K562 (cell line): Measurements from ENCODE around the gene CEP41. TPM values are rescaled to one million over a fixed set of nuclear protein-coding genes. Genes with fewer than 3 reads are reported as not detected.

Experiments
- ATAC-seq: fragments of 200-7000 bp; cut with Tn5 transposase; 3 replicates; pipeline ENCODE4 v1.9.1; 2020; ENCODE audit warnings: moderate library complexity
- BruUV-seq: library from RNA; stranded (reverse); fragments of 400-500 nt; replicated peaks from 2 replicates; lab custom pipeline; 2021; lab: Mats Ljungman, UMichigan
- CTCF ChIA-PET: fragments of 300-600 bp; formaldehyde crosslinking; extraction: SDS; loops from one replicate; lab custom pipeline; 2021; ENCODE audit warnings: low intra/inter-chr PET ratio; lab: Yijun Ruan, JAX
- POLR2A ChIA-PET: fragments of 300-600, 350-650 bp; sonication (Branson Sonifier 250); formaldehyde crosslinking; extraction: SDS; loops from one replicate; lab custom pipeline; 2021; ENCODE audit warnings: antibody characterized with exemption, inconsistent platforms; lab: Yijun Ruan, JAX
- DNase-seq, 4 experiments: peaks; one replicate each; pipeline versions ENCODE4 v3.0.0 to v3.0.0-alpha.2; 2011 to 2018; ENCODE audit warnings: low spot score in 3 of 4, mixed read lengths in 3 of 4; ENCODE audit errors: extremely low read depth in 1 of 4
- FAIRE-seq: peaks from 2 replicates; lab custom pipeline; 2011; peaks lifted over from hg19 to GRCh38; lab: Jason Lieb, UNC
- H2AFZ ChIP-seq: 2 replicates; pipeline ENCODE4 v1.6.0; 2011; ENCODE audit warnings: low read depth, low read length, control low read depth, inconsistent platforms
- H3K27ac ChIP-seq: fragments of 200-600 bp; 3 replicates; pipeline ENCODE4 v1.8.0; 2011; ENCODE audit warnings: low read depth, mild to moderate bottlenecking, control low read depth, inconsistent platforms, low read length, moderate library complexity, mixed read lengths; ENCODE audit errors: extremely low read depth
- H3K27me3 ChIP-seq, 2 experiments: fragments of 300-600 bp in 1 of 2; 2 replicates in 1 of 2; 3 replicates in 1 of 2; pipeline versions ENCODE4 v1.6.0 to v1.8.0; 2011; ENCODE audit warnings: inconsistent platforms in 2 of 2, low read length in 2 of 2, mild to moderate bottlenecking in 1 of 2, mixed read lengths in 1 of 2, moderate library complexity in 1 of 2; ENCODE audit not compliant: control insufficient read depth in 2 of 2, insufficient read depth in 2 of 2
- H3K36me3 ChIP-seq: fragments of 300-600 bp; 3 replicates; pipeline ENCODE4 v1.8.0; 2011; ENCODE audit warnings: mild to moderate bottlenecking, low read length, inconsistent platforms; ENCODE audit not compliant: control insufficient read depth, insufficient read depth
- H3K4me1 ChIP-seq, 2 experiments: fragments of 200-600 bp in 1 of 2; replicated peaks in 1 of 2; 2 replicates in 1 of 2; 3 replicates in 1 of 2; pipeline versions ENCODE4 v1.5.1 to v1.8.0; 2011; ENCODE audit warnings: inconsistent platforms in 2 of 2, low read length in 2 of 2, mild to moderate bottlenecking in 1 of 2, mixed read lengths in 1 of 2, moderate library complexity in 1 of 2; ENCODE audit not compliant: control insufficient read depth in 2 of 2, insufficient read depth in 2 of 2
- H3K4me2 ChIP-seq: 2 replicates; pipeline ENCODE4 v1.6.1; 2011; ENCODE audit warnings: low read length, control low read depth, inconsistent platforms, mixed read lengths; ENCODE audit not compliant: insufficient read depth
- H3K4me3 ChIP-seq: fragments of 200-600 bp; sonication (generic), shearing (Covaris generic); 2 replicates; pipeline ENCODE4 v1.5.1; 2016; ENCODE audit warnings: control low read depth, inconsistent platforms
- H3K79me2 ChIP-seq: fragments of 200-600 bp; 3 replicates; pipeline ENCODE4 v1.8.0; 2011; ENCODE audit warnings: low read length, inconsistent platforms; ENCODE audit not compliant: control insufficient read depth, insufficient read depth
- H3K9ac ChIP-seq, 2 experiments: 2 replicates each; pipeline versions ENCODE4 v1.6.0 to v1.6.1; 2011; ENCODE audit warnings: low read depth in 2 of 2, low read length in 2 of 2, control low read depth in 1 of 2, inconsistent platforms in 1 of 2, mild to moderate bottlenecking in 1 of 2, mixed read lengths in 1 of 2; ENCODE audit not compliant: insufficient read depth in 1 of 2
- H3K9me1 ChIP-seq: one replicate; pipeline ENCODE4 v1.6.0; 2011; ENCODE audit warnings: inconsistent platforms, mild to moderate bottlenecking, low read length, moderate library complexity; ENCODE audit not compliant: control insufficient read depth, insufficient read depth
- H3K9me3 ChIP-seq: replicated peaks from 2 replicates; pipeline ENCODE4 v1.5.1; 2011; ENCODE audit warnings: low read depth, low read length, inconsistent platforms; ENCODE audit not compliant: control insufficient read depth, insufficient read depth
- H4K20me1 ChIP-seq: replicated peaks from 2 replicates; pipeline ENCODE4 v1.6.1; 2011; ENCODE audit warnings: low read length, inconsistent platforms, mixed read lengths; ENCODE audit not compliant: control insufficient read depth, insufficient read depth
- PML ChIP-seq: IDR thresholded peaks from 2 replicates; pipeline ENCODE4 v1.6.1; 2012; ENCODE audit warnings: low read length, inconsistent platforms
- RBM39 ChIP-seq: fragments of 200-400 bp; formaldehyde crosslinking; optimal IDR thresholded peaks from 2 replicates; pipeline ENCODE3; 2018; ENCODE audit warnings: low read depth, low read length
- ZNF551 ChIP-seq: fragments of 250-450 bp; sonication (Bioruptor Pico); IDR thresholded peaks from 2 replicates; pipeline ENCODE4 v1.5.0; 2021; ENCODE audit warnings: mild to moderate bottlenecking, moderate library complexity
- ZNF699 ChIP-seq: fragments of 250-450 bp; sonication (Bioruptor Pico); IDR thresholded peaks from 2 replicates; pipeline ENCODE4 v1.8.0; 2021; ENCODE audit warnings: mild to moderate bottlenecking, moderate library complexity; ENCODE audit not compliant: insufficient replicate concordance
- WGBS: fragments of 100-300 bp; shearing (Covaris generic); methylation state at CpG from one replicate; pipeline ENCODE4 v1.1.6; 2016; ENCODE audit warnings: low coverage, mixed read lengths; ENCODE audit not compliant: insufficient coverage; ENCODE audit errors: missing lambda C conversion rate; 5-methylcytosine and 5-hydroxymethylcytosine counted together
- in situ Hi-C: fragments of 300-500 bp; cut with MboI; formaldehyde crosslinking; loops from 4 replicates; pipeline ENCODE4 v1.15.0; 2018; ENCODE audit warnings: inconsistent platforms, mixed read lengths
- intact Hi-C: fragments of 100-400 bp; cut with micrococcal nuclease; formaldehyde crosslinking; loops from 2 replicates; pipeline ENCODE4 v1.14.2; 2022
- polyA plus RNA-seq, 8 experiments: library from polyadenylated mRNA; depleted of rRNA in 4 of 8; stranded (reverse) in 5 of 8; unstranded in 3 of 8; fragments of >200 nt; fragmentation: Nextera tagmentation in 2 of 8; fragmentation: Illumina TruSeq in 1 of 8; extraction: Ambion mirVana in 2 of 8; extraction: Trizol in 1 of 8; gene quantifications; 2 replicates each; pipeline versions ENCODE4 v1.2.1 to v1.2.3, GENCODE V29; 2011 to 2014; ENCODE audit warnings: inconsistent platforms in 1 of 8, missing spikeins in 1 of 8
- total RNA-seq, 7 experiments: library from RNA; depleted of rRNA in 6 of 7; stranded (reverse); fragments of >200 nt in 6 of 7; fragmentation: Illumina TruSeq in 2 of 7; extraction: Trizol in 2 of 7; gene quantifications; 2 replicates each; pipeline versions ENCODE4 v1.2.1 to v1.2.3, GENCODE V29; 2011 to 2021; ENCODE audit warnings: low replicate concordance in 1 of 7

The CEP41 gene
- total and polyA plus RNA-seq, 9 of the 15 experiments (the other 6 are each of a cell fraction or from before 2014, with no cell fraction given), result 1.5 to 15.5 (median 6.4) TPM

GRCh38 chr7:130395421-130395820, 45.4 kb downstream of the CEP41 start:
- no TSS peak for BruUV-seq
- intact Hi-C loops (no loop called here), in situ Hi-C loops (no loop called here)
- no peak for ATAC-seq
- no peak for TF ChIP-seq RBM39
- TF ChIP-seq ZNF551 (CRISPR knock-in tag), result 0 out of 2 replicates have a peak, but pooled peaks have one; percentile 42
- H3K4me3 ChIP-seq, result no peak overlapping the region
- no peaks in the 10 kb centered on the region for H4K20me1 ChIP-seq
- POLR2A ChIA-PET, result no interaction called here
- H3K9me1 ChIP-seq, result no peaks in the 10 kb centered on the region
- CTCF ChIA-PET, result no interaction called here
- peaks cover 3 to 15% of the 10 kb centered on the region in 2 experiments; a peak in 3 of 5 replicates for H3K27me3 ChIP-seq
- no peak for DNase-seq
- no peak overlapping the region for H3K4me2 ChIP-seq
- H3K27ac ChIP-seq, result no peak overlapping the region
- peaks cover 0 to 8% of the 10 kb centered on the region in 2 experiments; a peak in 3 of 5 replicates for H3K4me1 ChIP-seq
- 5% methylated on average over 5 of the region's 5 CpGs for WGBS
- H3K79me2 ChIP-seq, result no peaks in the 10 kb centered on the region
- H3K9ac ChIP-seq, result no peak overlapping the region
- H2AFZ ChIP-seq, result no peak overlapping the region
- FAIRE-seq, result no peak
- no peaks in the 10 kb centered on the region for H3K9me3 ChIP-seq
- no peaks in the 10 kb centered on the region for H3K36me3 ChIP-seq

- no peak overlapping the region for H3K4me3 ChIP-seq
- no peaks in the 10 kb centered on the region for H3K36me3 ChIP-seq
- no peaks in the 10 kb centered on the region for H4K20me1 ChIP-seq
- H3K9me3 ChIP-seq, result no peaks in the 10 kb centered on the region
- ChIA-PET CTCF (no interaction called here), POLR2A (interaction anchor here (0.6 to 1.1 kb wide), 2 partner anchors 33 to 1274 kb away, joined by 3 read pairs; no protein-coding TSS in a partner anchor)
- H3K4me1 ChIP-seq, result peaks cover 0 to 8% of the 10 kb centered on the region in 2 experiments; a peak in 3 of 5 replicates
- DNase-seq (no peak), ATAC-seq (peak; percentile 30; the same call in 2 of the 3 replicates), FAIRE-seq (peak; percentile 35)
- peaks cover 3 to 15% of the 10 kb centered on the region in 2 experiments; a peak in 3 of 5 replicates for H3K27me3 ChIP-seq
- no peaks in the 10 kb centered on the region for H3K9me1 ChIP-seq
- in situ Hi-C loops (no loop called here), intact Hi-C loops (no loop called here)
- no peak overlapping the region for H3K4me2 ChIP-seq
- 0 out of 2 replicates have a peak, but pooled peaks have one; percentile 11 for TF ChIP-seq PML
- no peak for TF ChIP-seq ZNF699 (CRISPR knock-in tag)
- H3K9ac ChIP-seq, result no peak overlapping the region
- H3K79me2 ChIP-seq, result no peaks in the 10 kb centered on the region
- BruUV-seq, result no TSS peak
- no peak overlapping the region for H3K27ac ChIP-seq
- H2AFZ ChIP-seq, result no peak overlapping the region
- WGBS, result 22% methylated on average over 7 of the region's 7 CpGs
Measured at GRCh38 chr7:130394421-130395195, 46.2 kb downstream of the CEP41 start.
